ENCODE results near the gene INVS. TPM values are rescaled to one million over a fixed set of nuclear protein-coding genes. Genes with fewer than 3 reads are reported as not detected.

INVS gene
- total RNA-seq, 4 donors from 2014 or later: 8.2 to 59.2 (median 26.0) TPM

DNA sequence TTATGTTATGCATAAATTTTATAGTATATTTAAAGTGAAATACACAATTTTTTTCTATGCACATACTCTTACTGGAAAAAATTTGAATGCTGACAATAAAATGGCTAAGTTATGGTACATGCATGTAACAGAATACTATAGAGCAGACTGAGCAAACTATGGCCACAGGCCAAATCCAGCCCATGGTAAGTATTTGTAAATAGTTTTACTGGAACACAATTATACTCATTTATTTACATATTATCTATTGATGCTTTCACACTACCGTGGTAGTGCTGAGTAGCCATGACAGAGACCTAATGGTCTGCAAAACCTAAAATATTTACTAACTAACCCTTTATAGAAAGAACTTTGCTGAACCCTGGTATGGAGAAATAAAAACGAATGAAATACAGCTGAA lies 208.0 kb downstream of the INVS start:
- H3K4me3 ChIP-seq: no peak overlapping the region
- intact Hi-C loops (cut with DNase I; ENCODE audit: low total_unique reads): no loop called here
- no peak overlapping the region for H3K27ac ChIP-seq
- H3K36me3 ChIP-seq: no peaks in the 10 kb centered on the region
- H3K9me3 ChIP-seq: no peaks in the 10 kb centered on the region
- TF ChIP-seq POLR2A (IDR thresholded peaks at IDR 0.05): no peak
- TF ChIP-seq CTCF (IDR thresholded peaks at IDR 0.05): no peak
- no peaks in the 10 kb centered on the region for H3K4me1 ChIP-seq
- DNase-seq: no peak
- H3K27me3 ChIP-seq: no peaks in the 10 kb centered on the region

DNA sequence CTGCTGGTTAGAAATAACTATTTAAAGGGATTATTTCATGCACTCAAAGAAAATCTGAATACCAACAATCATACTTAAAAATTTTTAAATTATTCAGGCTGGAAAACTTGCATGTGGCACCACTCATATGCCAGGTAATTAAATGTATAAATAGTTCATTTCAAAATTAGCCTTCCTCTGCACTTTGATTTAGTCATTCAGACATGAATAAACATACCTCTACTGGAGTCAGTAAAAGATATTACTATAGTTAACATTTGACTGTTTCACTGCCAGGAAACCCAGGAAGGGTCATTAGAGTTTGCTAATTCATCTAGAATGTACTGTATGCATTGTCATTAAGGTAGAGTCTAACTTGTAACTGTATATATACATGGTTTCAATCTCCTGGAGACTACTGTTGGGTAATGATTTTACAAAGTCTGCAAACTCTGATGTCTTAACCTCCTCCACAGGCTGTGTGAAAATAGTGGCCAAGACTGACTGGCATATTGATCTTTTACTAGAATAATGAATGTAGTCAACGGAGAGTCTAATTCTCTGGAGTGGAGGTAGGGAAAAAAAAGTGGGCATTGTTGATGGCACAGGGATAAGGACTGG lies 210.0 kb downstream of the INVS start:
- Histone ChIP-seq H3K27me3 (no peaks in the 10 kb centered on the region), H3K4me1 (no peaks in the 10 kb centered on the region), H3K36me3 (no peaks in the 10 kb centered on the region), H3K27ac (no peak overlapping the region), H3K9me3 (no peaks in the 10 kb centered on the region), H3K4me3 (no peak overlapping the region)
- intact Hi-C loops (cut with DNase I; ENCODE audit: low total_unique reads): no loop called here
- DNase-seq: no peak
- TF ChIP-seq CTCF (IDR thresholded peaks at IDR 0.05): no peak

DNA sequence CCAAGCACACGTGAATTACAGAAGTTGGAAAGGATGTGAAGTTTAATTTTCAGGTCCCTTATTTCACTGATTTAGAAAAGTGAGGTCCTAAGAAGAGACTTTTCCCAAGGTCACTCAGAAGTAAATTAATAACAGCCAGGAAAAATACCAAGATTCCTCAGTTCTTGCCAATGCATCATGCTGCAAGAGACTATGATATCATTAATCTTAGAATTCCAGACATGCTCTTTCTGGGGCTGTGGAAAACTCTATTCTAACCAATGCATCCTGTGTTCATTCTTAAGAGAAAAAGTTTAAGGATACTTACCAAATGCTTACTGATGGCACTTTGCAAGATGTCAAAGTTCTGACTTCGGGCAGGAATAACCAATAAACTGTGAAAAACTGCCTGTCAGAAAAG lies 210.9 kb downstream of the INVS start:
- intact Hi-C loops (cut with DNase I; ENCODE audit: low total_unique reads): no loop called here
- no peak overlapping the region for H3K4me3 ChIP-seq
- H3K9me3 ChIP-seq: no peaks in the 10 kb centered on the region
- no peaks in the 10 kb centered on the region for H3K36me3 ChIP-seq
- H3K4me1 ChIP-seq: no peaks in the 10 kb centered on the region
- DNase-seq: no peak
- no peak for TF ChIP-seq POLR2A (IDR thresholded peaks at IDR 0.05)
- no peak for TF ChIP-seq CTCF (IDR thresholded peaks at IDR 0.05)
- H3K27ac ChIP-seq: no peak overlapping the region
- no peaks in the 10 kb centered on the region for H3K27me3 ChIP-seq

DNA sequence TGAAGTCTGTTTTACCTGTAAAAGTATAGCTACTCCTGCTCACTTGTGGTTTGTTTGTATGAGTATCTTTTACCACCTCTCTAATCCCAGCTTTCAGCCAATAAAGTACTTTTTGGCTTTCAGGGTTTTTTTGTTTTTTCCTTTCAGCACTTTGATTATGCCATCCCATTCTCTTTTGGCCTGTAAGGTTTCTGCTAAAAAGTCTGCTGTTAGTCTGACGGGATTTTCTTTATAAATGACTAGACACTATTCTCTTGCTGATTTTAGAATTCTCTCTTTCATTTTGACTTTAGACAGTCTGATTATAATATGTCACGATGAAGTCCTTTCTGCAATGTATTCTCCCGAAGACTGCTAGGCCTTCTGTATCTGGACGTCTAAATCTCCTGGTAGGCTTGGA lies 216.5 kb downstream of the INVS start:
- DNase-seq: no peak
- H3K36me3 ChIP-seq: no peaks in the 10 kb centered on the region
- no peaks in the 10 kb centered on the region for H3K9me3 ChIP-seq
- no peaks in the 10 kb centered on the region for H3K27me3 ChIP-seq
- H3K4me3 ChIP-seq: no peak overlapping the region
- no peak overlapping the region for H3K27ac ChIP-seq
- intact Hi-C loops (cut with DNase I; ENCODE audit: low total_unique reads): no loop called here
- no peaks in the 10 kb centered on the region for H3K4me1 ChIP-seq
- TF ChIP-seq CTCF (IDR thresholded peaks at IDR 0.05): no peak
- TF ChIP-seq POLR2A (IDR thresholded peaks at IDR 0.05): no peak

- Histone ChIP-seq H3K4me3 (no peak overlapping the region), H3K27me3 (no peaks in the 10 kb centered on the region), H3K9me3 (no peaks in the 10 kb centered on the region), H3K36me3 (no peaks in the 10 kb centered on the region), H3K4me1 (no peaks in the 10 kb centered on the region), H3K27ac (no peak overlapping the region)
- intact Hi-C loops (cut with DNase I; ENCODE audit: low total_unique reads): no loop called here
- no peak for DNase-seq
- TF ChIP-seq POLR2A (IDR thresholded peaks at IDR 0.05) (no peak), CTCF (IDR thresholded peaks at IDR 0.05) (no peak)
Measured at GRCh38 chr9:100317706-100318105, 218.7 kb downstream of the INVS start.

Measured in uterus (tissue), 4 donors.